Measurements from ENCODE around the gene PDE4B.
"Not testable (repeated sequence)": the region's sequence is repeated elsewhere in the genome, so short reads cannot be mapped to it uniquely, and the experiment has no call there.

Gene PDE4B

GRCh38 chr1:65840683-65841082 lies 48.0 kb downstream of the PDE4B start:
- DNase-seq (ENCODE audit: low read depth): no peak
- no peak for TF ChIP-seq CTCF (IDR thresholded peaks at IDR 0.05; ENCODE audit: control insufficient read depth, extremely low read depth, insufficient read depth)

GRCh38 chr1:65844296-65844695 lies 51.6 kb downstream of the PDE4B start:
- no peak overlapping the region for H3K4me3 ChIP-seq (ENCODE audit: low read depth, low read length)
- DNase-seq (ENCODE audit: low read depth): no peak
- TF ChIP-seq CTCF (IDR thresholded peaks at IDR 0.05; ENCODE audit: control insufficient read depth, extremely low read depth, insufficient read depth): no peak

More at GRCh38 chr1:65840683-65841082, 48.0 kb downstream of the PDE4B start:
- H3K4me3 ChIP-seq (ENCODE audit: low read depth, low read length): no peak overlapping the region

DNA sequence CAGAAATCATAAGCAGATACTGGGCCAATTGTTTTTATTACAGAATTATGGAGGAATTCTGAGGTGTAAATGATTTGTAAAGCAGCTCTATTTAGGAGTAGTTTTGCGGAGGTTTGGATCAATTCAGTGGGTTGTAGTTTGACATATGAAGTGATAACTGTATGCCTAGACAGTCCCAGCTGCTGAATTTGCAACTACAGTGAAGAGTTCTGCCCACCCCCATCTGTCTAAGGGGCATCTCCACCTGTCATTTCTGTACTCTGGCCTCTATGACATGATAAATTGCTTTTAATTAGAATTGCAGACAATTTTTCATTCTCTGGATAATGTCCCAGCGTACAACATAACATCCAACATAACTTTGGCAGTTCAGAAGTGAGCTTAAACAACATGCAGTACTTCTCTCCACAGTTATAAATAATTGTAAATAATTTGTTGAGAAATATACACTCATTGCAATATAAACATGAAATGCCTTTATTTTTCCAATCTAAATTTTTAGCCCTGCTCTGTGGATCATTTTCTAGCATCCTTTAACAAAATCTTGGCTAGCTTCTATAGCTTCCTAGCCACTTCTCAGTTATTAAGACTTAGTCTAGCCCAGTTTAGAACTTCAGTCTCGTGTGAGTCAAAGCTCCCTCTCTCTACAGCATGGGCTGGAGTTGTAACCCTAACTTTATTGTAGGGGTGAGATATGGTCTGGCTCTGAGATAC lies 52.3 kb downstream of the PDE4B start:
- no peak for TF ChIP-seq CTCF (IDR thresholded peaks at IDR 0.05; ENCODE audit: control insufficient read depth, extremely low read depth, insufficient read depth)
- DNase-seq (ENCODE audit: low read depth): no peak
- no peak overlapping the region for H3K4me3 ChIP-seq (ENCODE audit: low read depth, low read length)

GRCh38 chr1:65845535-65846060 lies 52.9 kb downstream of the PDE4B start:
- no peak for TF ChIP-seq CTCF (IDR thresholded peaks at IDR 0.05; ENCODE audit: control insufficient read depth, extremely low read depth, insufficient read depth)
- no peak overlapping the region for H3K4me3 ChIP-seq (ENCODE audit: low read depth, low read length)
- DNase-seq (ENCODE audit: low read depth): no peak

DNA sequence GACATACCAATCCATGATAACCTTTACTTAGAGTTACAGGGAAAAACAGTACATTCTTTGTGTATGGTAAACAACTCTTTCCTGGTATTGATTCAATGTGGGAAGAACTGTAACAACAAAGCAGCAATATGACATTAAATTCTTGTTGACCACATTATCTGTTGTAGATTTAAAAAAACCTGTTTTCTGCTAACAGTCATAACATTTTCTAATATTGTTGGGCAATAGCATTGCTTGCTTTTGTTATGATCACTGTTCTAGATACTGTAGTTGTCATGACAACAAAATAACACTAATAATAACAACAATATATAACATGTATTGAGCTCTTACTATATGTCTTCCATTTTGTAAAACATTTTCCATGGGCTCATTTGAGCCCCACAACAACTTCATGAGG lies 54.2 kb downstream of the PDE4B start:
- no peak for TF ChIP-seq CTCF (IDR thresholded peaks at IDR 0.05; ENCODE audit: control insufficient read depth, extremely low read depth, insufficient read depth)
- H3K4me3 ChIP-seq (ENCODE audit: low read depth, low read length): no peak overlapping the region
- no peak for DNase-seq (ENCODE audit: low read depth)

DNA sequence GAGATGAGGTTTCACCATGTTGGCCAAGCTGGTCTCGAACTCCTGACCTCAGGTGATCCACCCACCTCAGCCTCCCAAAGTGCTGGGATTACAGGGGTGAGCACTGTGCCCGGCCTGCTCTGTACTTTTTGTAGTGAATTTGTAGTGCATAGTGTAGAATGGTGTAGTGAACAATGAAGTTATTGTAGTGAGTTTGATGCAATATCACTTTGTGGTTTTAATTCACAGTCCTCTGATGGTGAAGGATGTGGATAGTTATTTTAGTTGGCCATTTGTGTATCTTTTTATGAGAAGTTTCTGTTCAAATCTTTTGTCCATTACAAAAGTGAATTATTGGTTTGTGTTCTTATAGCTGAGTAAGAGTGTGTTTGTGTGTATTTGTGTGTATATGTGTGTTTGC lies 57.6 kb downstream of the PDE4B start:
- H3K4me3 ChIP-seq (ENCODE audit: low read depth, low read length): no peak overlapping the region
- no peak for DNase-seq (ENCODE audit: low read depth)
- TF ChIP-seq CTCF (IDR thresholded peaks at IDR 0.05; ENCODE audit: control insufficient read depth, extremely low read depth, insufficient read depth): no peak

GRCh38 chr1:65856591-65856990 lies 63.9 kb downstream of the PDE4B start:
- not testable (repeated sequence) for H3K4me3 ChIP-seq (ENCODE audit: low read depth, low read length); DNase-seq (ENCODE audit: low read depth)

All from LNCaP clone FGC (cell line).